ENCODE data around the gene SCN5A.

DNA sequence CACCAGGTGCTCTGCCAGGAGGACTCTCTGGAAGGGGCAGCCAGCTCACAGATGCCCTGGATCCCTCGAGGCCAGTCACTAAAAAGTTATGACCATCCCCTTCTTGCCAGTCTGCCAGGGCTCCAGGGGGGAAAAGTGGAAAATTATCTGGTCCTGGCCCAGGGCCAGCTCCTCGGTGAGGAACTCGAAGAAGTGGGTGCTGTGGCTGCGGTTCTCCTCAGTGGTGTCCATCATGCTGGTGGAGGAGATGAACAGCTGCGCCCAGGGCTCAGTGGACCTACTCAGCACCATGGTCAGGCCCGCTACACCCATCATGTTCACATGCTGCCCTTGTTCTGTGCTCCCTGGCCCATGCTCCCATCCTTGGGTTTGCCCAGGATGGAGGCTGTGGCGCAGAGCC lies 134.1 kb downstream of the SCN5A start:
- TF ChIP-seq EZH2 (IDR thresholded peaks at IDR 0.05; ENCODE audit: insufficient read depth, poor library complexity, severe bottlenecking) (no peak), EZH2phosphoT487 (IDR thresholded peaks at IDR 0.05; ENCODE audit: insufficient read depth, low read depth) (no peak)

All from GM23248 (cell line).